PFSK-1 (cell line): ENCODE results near the gene FOXF2. TPM values are rescaled to one million over a fixed set of nuclear protein-coding genes. Genes with fewer than 3 reads are reported as not detected.

ENCODE experiments used
- FOXP2 ChIP-seq: optimal IDR thresholded peaks from 2 replicates; pipeline ENCODE3; 2011; ENCODE audit warnings: borderline replicate concordance, control low read depth, inconsistent platforms; ENCODE audit not compliant: insufficient read depth; ENCODE audit errors: extremely low read length, extremely low read depth
- POLR2AphosphoS5 ChIP-seq: IDR thresholded peaks from 2 replicates; pipeline ENCODE4 v1.6.1; 2012; ENCODE audit warnings: low read depth, mild to moderate bottlenecking, control low read depth, low read length, moderate library complexity
- SIN3A ChIP-seq: IDR thresholded peaks from 2 replicates; pipeline ENCODE4 v1.6.1; 2012; ENCODE audit warnings: mild to moderate bottlenecking, low read length, moderate library complexity, borderline replicate concordance; ENCODE audit not compliant: insufficient read depth
- TAF1 ChIP-seq: IDR thresholded peaks from 2 replicates; pipeline ENCODE4 v1.6.1; 2012; ENCODE audit warnings: low read length, control low read depth, borderline replicate concordance; ENCODE audit not compliant: insufficient read depth
- polyA plus RNA-seq: library from polyadenylated mRNA; unstranded; fragments of >200 nt; gene quantifications from one replicate; pipeline ENCODE4 v1.2.1, GENCODE V29; 2012; ENCODE audit warnings: low read depth, missing spikeins; ENCODE audit not compliant: insufficient read length
- TF ChIP-seq, protein P1 (sequence below), 2 experiments: IDR thresholded peaks; 2 replicates each; pipeline versions ENCODE4 v1.6.1 to v1.8.0; 2011 to 2012; ENCODE audit warnings: low read depth in 2 of 2, low read length in 2 of 2, control low read depth in 1 of 2, inconsistent platforms in 1 of 2, mild to moderate bottlenecking in 1 of 2, moderate library complexity in 1 of 2; ENCODE audit not compliant: insufficient read depth in 1 of 2

The FOXF2 gene
- polyA plus RNA-seq: 16.4 TPM

DNA sequence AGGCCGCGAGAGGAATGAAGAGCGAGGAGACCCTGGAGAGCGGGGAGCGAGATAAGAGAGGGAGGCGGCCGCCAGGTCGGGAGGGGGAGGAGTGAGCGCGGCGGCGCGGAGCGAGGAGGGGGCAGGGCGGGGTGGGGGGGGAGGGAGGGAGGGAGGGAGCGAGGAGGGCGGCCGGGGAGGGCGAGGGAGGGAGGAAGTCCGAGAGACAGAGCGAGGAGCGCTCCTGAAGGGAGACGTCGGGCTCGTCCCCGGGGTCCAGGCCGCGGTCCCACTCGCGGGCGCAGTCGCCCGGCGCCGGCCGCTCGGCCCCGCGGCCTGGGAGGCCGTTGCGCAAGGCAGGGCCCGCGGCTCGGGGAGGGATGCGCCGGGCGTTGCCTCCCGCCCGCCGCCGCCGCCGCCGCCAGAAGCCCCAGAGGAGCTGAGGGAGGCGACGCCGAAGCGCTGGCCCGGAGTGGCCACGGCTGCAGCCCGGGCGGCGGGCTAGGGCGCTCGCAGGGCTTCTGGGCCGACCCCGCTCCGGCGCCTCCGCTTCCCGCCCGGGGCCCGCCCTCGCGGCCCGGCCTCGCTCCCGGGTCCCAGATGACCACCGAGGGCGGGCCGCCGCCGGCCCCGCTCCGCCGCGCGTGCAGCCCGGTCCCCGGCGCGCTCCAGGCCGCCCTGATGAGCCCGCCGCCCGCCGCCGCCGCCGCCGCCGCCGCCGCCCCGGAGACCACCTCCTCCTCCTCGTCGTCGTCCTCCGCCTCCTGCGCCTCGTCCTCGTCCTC, at the start of gene FOXF2:
FOXF2 (plus strand) TSS at position 208 of the 764 bp plus-strand sequence; CDS start at position 580, 372 bp downstream.
- TF ChIP-seq FOXP2: no peak
- TF ChIP-seq, protein P1, sequence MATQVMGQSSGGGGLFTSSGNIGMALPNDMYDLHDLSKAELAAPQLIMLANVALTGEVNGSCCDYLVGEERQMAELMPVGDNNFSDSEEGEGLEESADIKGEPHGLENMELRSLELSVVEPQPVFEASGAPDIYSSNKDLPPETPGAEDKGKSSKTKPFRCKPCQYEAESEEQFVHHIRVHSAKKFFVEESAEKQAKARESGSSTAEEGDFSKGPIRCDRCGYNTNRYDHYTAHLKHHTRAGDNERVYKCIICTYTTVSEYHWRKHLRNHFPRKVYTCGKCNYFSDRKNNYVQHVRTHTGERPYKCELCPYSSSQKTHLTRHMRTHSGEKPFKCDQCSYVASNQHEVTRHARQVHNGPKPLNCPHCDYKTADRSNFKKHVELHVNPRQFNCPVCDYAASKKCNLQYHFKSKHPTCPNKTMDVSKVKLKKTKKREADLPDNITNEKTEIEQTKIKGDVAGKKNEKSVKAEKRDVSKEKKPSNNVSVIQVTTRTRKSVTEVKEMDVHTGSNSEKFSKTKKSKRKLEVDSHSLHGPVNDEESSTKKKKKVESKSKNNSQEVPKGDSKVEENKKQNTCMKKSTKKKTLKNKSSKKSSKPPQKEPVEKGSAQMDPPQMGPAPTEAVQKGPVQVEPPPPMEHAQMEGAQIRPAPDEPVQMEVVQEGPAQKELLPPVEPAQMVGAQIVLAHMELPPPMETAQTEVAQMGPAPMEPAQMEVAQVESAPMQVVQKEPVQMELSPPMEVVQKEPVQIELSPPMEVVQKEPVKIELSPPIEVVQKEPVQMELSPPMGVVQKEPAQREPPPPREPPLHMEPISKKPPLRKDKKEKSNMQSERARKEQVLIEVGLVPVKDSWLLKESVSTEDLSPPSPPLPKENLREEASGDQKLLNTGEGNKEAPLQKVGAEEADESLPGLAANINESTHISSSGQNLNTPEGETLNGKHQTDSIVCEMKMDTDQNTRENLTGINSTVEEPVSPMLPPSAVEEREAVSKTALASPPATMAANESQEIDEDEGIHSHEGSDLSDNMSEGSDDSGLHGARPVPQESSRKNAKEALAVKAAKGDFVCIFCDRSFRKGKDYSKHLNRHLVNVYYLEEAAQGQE (IDR thresholded peaks at IDR 0.05; ENCODE audit: insufficient read depth in 1 of 2, low read depth in 2 of 2, low read length in 2 of 2): no peak
- TF ChIP-seq SIN3A: no peak
- TF ChIP-seq POLR2AphosphoS5: no peak
- TF ChIP-seq TAF1: no peak

DNA sequence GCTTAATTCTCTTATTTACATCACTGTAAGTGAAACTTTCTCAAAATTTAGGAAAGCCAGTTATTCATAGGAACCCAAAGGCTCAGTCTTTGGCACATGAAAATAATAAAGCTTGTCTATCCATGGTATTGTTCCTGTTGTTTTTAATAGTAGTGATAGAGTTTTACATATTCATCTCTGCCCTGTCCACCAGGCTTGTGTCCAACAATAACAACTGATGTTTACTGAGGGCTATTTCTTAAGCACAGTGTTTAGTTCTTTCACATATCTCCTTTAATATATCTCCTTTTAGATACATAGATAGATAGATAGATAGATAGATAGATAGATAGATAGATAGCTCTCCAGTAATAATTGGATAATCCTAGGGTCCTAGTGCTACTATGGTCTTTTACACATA, 43.3 kb upstream of the FOXF2 start:
- TF ChIP-seq FOXP2: no peak
- no peak for TF ChIP-seq TAF1
- TF ChIP-seq, protein P1 (IDR thresholded peaks at IDR 0.05; ENCODE audit: insufficient read depth in 1 of 2, low read depth in 2 of 2, low read length in 2 of 2): no peak
- no peak for TF ChIP-seq POLR2AphosphoS5
- TF ChIP-seq SIN3A: no peak

DNA sequence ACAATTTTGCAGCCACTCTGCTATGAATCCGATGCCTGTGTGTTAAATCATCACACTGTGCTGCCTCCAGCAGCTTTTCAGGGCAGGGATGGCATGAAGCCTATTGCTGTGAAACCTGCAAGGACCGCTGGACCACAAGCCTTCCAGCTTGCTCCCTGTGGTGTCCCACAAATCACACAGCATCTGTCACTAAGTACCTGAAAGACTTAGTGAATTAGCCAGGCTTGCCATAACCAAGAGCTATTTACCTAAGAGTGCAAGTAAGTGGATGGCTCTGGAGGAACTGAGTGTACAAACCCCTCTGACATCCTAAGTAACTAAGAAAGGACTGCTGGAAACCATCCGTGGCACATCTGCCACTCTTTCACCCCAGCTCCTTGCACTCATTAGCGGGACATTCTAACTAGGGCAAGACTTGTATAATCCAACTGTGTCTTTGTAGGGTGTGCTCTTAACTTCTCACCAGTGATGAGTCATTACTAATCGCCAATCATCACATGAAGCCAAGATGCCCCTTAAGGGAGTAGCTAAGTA, 42.8 kb upstream of the FOXF2 start:
- TF ChIP-seq, protein P1 (IDR thresholded peaks at IDR 0.05; ENCODE audit: insufficient read depth in 1 of 2, low read depth in 2 of 2, low read length in 2 of 2): no peak
- TF ChIP-seq POLR2AphosphoS5: no peak
- no peak for TF ChIP-seq SIN3A
- TF ChIP-seq TAF1: no peak
- TF ChIP-seq FOXP2: no peak

DNA sequence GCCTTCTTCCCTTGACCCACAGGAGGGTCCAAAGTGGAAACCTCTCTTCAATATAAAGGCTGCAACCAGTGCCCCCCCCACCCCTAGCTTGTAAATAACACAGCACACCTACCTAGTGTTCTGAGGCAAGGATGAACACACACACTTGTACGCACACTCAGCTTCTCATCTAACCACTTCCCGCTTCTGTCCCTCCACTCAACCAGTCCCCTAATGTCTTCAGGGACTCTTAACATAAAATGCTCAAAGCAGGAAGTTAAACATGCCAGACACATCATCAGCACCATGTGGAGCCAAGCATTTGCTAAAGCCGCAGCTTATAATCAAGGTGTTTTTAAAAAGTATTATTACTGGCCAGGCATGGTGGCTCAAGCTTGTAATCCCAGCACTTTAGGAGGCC, 42.2 kb upstream of the FOXF2 start:
- TF ChIP-seq, protein P1 (IDR thresholded peaks at IDR 0.05; ENCODE audit: insufficient read depth in 1 of 2, low read depth in 2 of 2, low read length in 2 of 2): no peak
- TF ChIP-seq FOXP2: no peak
- TF ChIP-seq POLR2AphosphoS5: no peak
- TF ChIP-seq TAF1: no peak
- no peak for TF ChIP-seq SIN3A

DNA sequence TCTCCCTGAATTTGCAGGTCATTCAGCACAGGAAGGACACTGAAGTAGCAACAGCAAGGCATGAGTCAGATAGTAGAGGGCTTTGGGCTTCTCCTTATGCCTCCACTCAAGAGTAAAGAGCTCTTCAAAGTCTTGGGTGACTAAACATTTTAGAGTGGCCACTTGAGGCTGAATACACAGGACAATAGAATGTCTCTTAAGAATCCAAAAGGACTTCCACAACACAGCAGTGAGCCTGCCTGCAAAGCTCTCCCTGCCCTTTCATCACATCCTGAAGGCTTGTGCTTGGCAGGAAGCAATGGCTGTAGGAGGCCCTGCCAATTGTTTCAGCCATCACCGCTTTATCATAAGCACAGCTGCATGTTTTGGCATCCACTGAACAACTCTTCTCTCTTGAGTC, 40.7 kb upstream of the FOXF2 start:
- TF ChIP-seq SIN3A: no peak
- TF ChIP-seq, protein P1 (IDR thresholded peaks at IDR 0.05; ENCODE audit: insufficient read depth in 1 of 2, low read depth in 2 of 2, low read length in 2 of 2): peak in 1 of 2 experiments; percentile 58; a peak in 1 of 4 replicates
- no peak for TF ChIP-seq TAF1
- peak; percentile 39 for TF ChIP-seq FOXP2
- no peak for TF ChIP-seq POLR2AphosphoS5
